Endothelial cell of umbilical vein (primary cell): ENCODE results near the gene RPRD1A. TPM values are rescaled to one million over a fixed set of nuclear protein-coding genes. Genes with fewer than 3 reads are reported as not detected.
"Not testable (repeated sequence)": the region's sequence is repeated elsewhere in the genome, so short reads cannot be mapped to it uniquely, and the experiment has no call there.

ENCODE experiments used
- Bru-seq: library from RNA; stranded (reverse); fragments of 400-500 nt; gene quantifications from one replicate; lab custom pipeline; 2021; lab: Mats Ljungman, UMichigan
- BruChase-seq, 2 experiments: library from RNA; stranded (reverse); fragments of 400-500 nt; gene quantifications; one replicate each; lab custom pipeline; 2021; lab: Mats Ljungman, UMichigan
- BruUV-seq: library from RNA; stranded (reverse); fragments of 400-500 nt; replicated peaks from 2 replicates; lab custom pipeline; 2021; lab: Mats Ljungman, UMichigan
- CTCF ChIA-PET: fragments of 300-600, 350-600 bp; sonication (Branson Sonifier 250); formaldehyde crosslinking; loops from one replicate; lab custom pipeline; 2021; ENCODE audit warnings: antibody characterized with exemption, inconsistent platforms; lab: Charles Lee
- POLR2A ChIA-PET: fragments of 300-600, 350-600 bp; sonication (Branson Sonifier 250); formaldehyde crosslinking; loops from one replicate; lab custom pipeline; 2021; ENCODE audit warnings: antibody characterized with exemption, inconsistent platforms; lab: Charles Lee
- DNase-seq: peaks from one replicate; pipeline ENCODE4 v3.0.0-alpha.2; 2011; ENCODE audit warnings: low read depth, low spot score
- FAIRE-seq: peaks from 2 replicates; lab custom pipeline; 2011; peaks lifted over from hg19 to GRCh38; lab: Jason Lieb, UNC
- H2AFZ ChIP-seq: 2 replicates; pipeline ENCODE4 v1.6.0; 2012; ENCODE audit warnings: low read depth, low read length, control low read depth, inconsistent platforms
- H3K27ac ChIP-seq: 2 replicates; pipeline ENCODE4 v1.5.1; 2011; ENCODE audit warnings: low read depth, mild to moderate bottlenecking, control low read depth, low read length, moderate library complexity; ENCODE audit not compliant: insufficient read depth
- H3K27me3 ChIP-seq, 2 experiments: 2 replicates each; pipeline versions ENCODE4 v1.6.0 to v1.6.1; 2011; ENCODE audit warnings: low read length in 2 of 2, mixed read lengths in 1 of 2; ENCODE audit not compliant: control insufficient read depth in 2 of 2, insufficient read depth in 2 of 2
- H3K36me3 ChIP-seq, 2 experiments: 2 replicates in 1 of 2; 3 replicates in 1 of 2; pipeline ENCODE4 v1.5.1; 2011; ENCODE audit warnings: low read length in 2 of 2, mild to moderate bottlenecking in 1 of 2, moderate library complexity in 1 of 2; ENCODE audit not compliant: control insufficient read depth in 2 of 2, insufficient read depth in 2 of 2; ENCODE audit errors: extremely low read depth in 1 of 2
- H3K4me1 ChIP-seq: 3 replicates; pipeline ENCODE4 v1.5.1; 2011; ENCODE audit warnings: mild to moderate bottlenecking, low read length; ENCODE audit not compliant: control insufficient read depth, insufficient read depth; ENCODE audit errors: extremely low read depth
- H3K4me2 ChIP-seq: 2 replicates; pipeline ENCODE4 v1.6.1; 2011; ENCODE audit warnings: low read length, control low read depth, mixed read lengths; ENCODE audit not compliant: insufficient read depth
- H3K4me3 ChIP-seq, 3 experiments: fragments of 200-600 bp in 1 of 3; sonication (generic), shearing (Covaris generic) in 1 of 3; replicated peaks in 1 of 3; 2 replicates each; pipeline ENCODE4 v1.5.1; 2011 to 2016; ENCODE audit warnings: control low read depth in 3 of 3, low read length in 3 of 3, mild to moderate bottlenecking in 2 of 3, inconsistent platforms in 1 of 3, low read depth in 1 of 3, moderate library complexity in 1 of 3; ENCODE audit not compliant: insufficient read depth in 1 of 3
- H3K79me2 ChIP-seq: 2 replicates; pipeline ENCODE4 v1.6.0; 2012; ENCODE audit warnings: low read length, inconsistent platforms; ENCODE audit not compliant: control insufficient read depth, insufficient read depth
- H3K9ac ChIP-seq: replicated peaks from 2 replicates; pipeline ENCODE3; 2011; ENCODE audit warnings: low read length, control low read depth; ENCODE audit not compliant: insufficient read depth; ENCODE audit errors: extremely low read depth
- H3K9me1 ChIP-seq: replicated peaks from 3 replicates; pipeline ENCODE4 v1.6.0; 2011; ENCODE audit warnings: mild to moderate bottlenecking, low read length; ENCODE audit not compliant: control insufficient read depth, insufficient read depth; ENCODE audit errors: extremely low read depth
- H3K9me3 ChIP-seq: replicated peaks from 2 replicates; pipeline ENCODE4 v1.5.1; 2012; ENCODE audit warnings: low read length, inconsistent platforms; ENCODE audit not compliant: control insufficient read depth, insufficient read depth
- H4K20me1 ChIP-seq: replicated peaks from 2 replicates; pipeline ENCODE3; 2011; ENCODE audit warnings: mild to moderate bottlenecking, low read length; ENCODE audit not compliant: control insufficient read depth, insufficient read depth; ENCODE audit errors: extremely low read depth
- CTCF ChIP-seq, 2 donors: IDR thresholded peaks; 1 replicate in 1 of 2; 2 replicates in 1 of 2; pipeline ENCODE4 v1.5.1; 2011; ENCODE audit warnings: low read length in 2 of 2, mild to moderate bottlenecking in 2 of 2, moderate library complexity in 2 of 2, control low read depth in 1 of 2, inconsistent platforms in 1 of 2, low read depth in 1 of 2; ENCODE audit not compliant: insufficient read depth in 1 of 2; ENCODE audit errors: extremely low read depth in 1 of 2
- EZH2 ChIP-seq: IDR thresholded peaks from 2 replicates; pipeline ENCODE4 v1.6.1; 2012; ENCODE audit warnings: borderline replicate concordance, low read depth, mild to moderate bottlenecking, moderate library complexity, low read length, inconsistent platforms; ENCODE audit not compliant: severe bottlenecking
- FOS ChIP-seq: IDR thresholded peaks from 2 replicates; pipeline ENCODE4 v1.6.1; 2011; ENCODE audit warnings: mild to moderate bottlenecking, low read length, moderate library complexity, borderline replicate concordance; ENCODE audit not compliant: insufficient read depth
- GATA2 ChIP-seq: IDR thresholded peaks from 2 replicates; pipeline ENCODE4 v1.7.0; 2011; ENCODE audit warnings: low read depth, mild to moderate bottlenecking, moderate library complexity, mixed read lengths, low read length; ENCODE audit not compliant: insufficient read length, insufficient read depth
- JUN ChIP-seq: IDR thresholded peaks from 2 replicates; pipeline ENCODE4 v1.6.1; 2011; ENCODE audit warnings: borderline replicate concordance, low read depth; ENCODE audit not compliant: insufficient read length, insufficient read depth
- MAX ChIP-seq: IDR thresholded peaks from 2 replicates; pipeline ENCODE4 v1.6.1; 2011; ENCODE audit not compliant: insufficient read depth, insufficient read length
- MYC ChIP-seq: IDR thresholded peaks from one replicate; pipeline ENCODE4 v1.6.1; 2011; ENCODE audit warnings: mild to moderate bottlenecking, low read depth, low read length
- POLR2A ChIP-seq: IDR thresholded peaks from 2 replicates; pipeline ENCODE4 v1.6.1; 2012; ENCODE audit warnings: low read depth, mild to moderate bottlenecking, control low read depth, low read length
- POLR2AphosphoS5 ChIP-seq: IDR thresholded peaks from 2 replicates; pipeline ENCODE4 v1.6.1; 2012; ENCODE audit warnings: low read depth, mild to moderate bottlenecking, control low read depth, low read length, moderate library complexity; ENCODE audit not compliant: insufficient read depth
- dilution Hi-C: fragments of 300-500 bp; cut with MboI; formaldehyde crosslinking; loops from one replicate; pipeline ENCODE4 v1.15.0; 2019; ENCODE audit warnings: low sequenced_read_pairs; ENCODE audit not compliant: extremely low pct_ligation_motif_present
- intact Hi-C: fragments of 100-400 bp; cut with micrococcal nuclease; formaldehyde crosslinking; loops from one replicate; pipeline ENCODE4 v1.10.0; 2022
- long read RNA-seq: library from polyadenylated mRNA; stranded (forward); transcript quantifications from one replicate; pipeline ENCODE4 v2.0.0, GENCODE V29; 2021
- polyA minus RNA-seq, 3 experiments: library from RNA; depleted of rRNA, polyadenylated mRNA; stranded (reverse); fragments of >200 nt; gene quantifications; 1 replicate in 1 of 3; 2 replicates in 2 of 3; pipeline ENCODE4 v1.2.3, GENCODE V29; 2011
- polyA plus RNA-seq, 4 experiments: library from polyadenylated mRNA; depleted of rRNA in 3 of 4; stranded (reverse) in 3 of 4; unstranded in 1 of 4; fragments of >200 nt; gene quantifications; 2 replicates each; pipeline versions ENCODE4 v1.2.1 to v1.2.3, GENCODE V29; 2011 to 2012; ENCODE audit warnings: missing spikeins in 1 of 4
- total RNA-seq: library from RNA; stranded (reverse); gene quantifications from 2 replicates; pipeline ENCODE4 v1.2.3, GENCODE V29; 2021

RPRD1A gene
- total RNA-seq (47.4 and 50.7 TPM in 2 replicates), polyA plus RNA-seq (11.7 and 13.5 TPM in 2 replicates), polyA minus RNA-seq (26.8 and 30.2 TPM in 2 replicates), Bru-seq, nascent RNA (percentile 89 among the genes with signal in this experiment), BruChase-seq, experiment 1, labeled RNA remaining after a 6-hour chase (percentile 87 among the genes with signal in this experiment), BruChase-seq, experiment 2, labeled RNA remaining after a 2-hour chase (percentile 80 among the genes with signal in this experiment)
- polyA plus RNA-seq (2011; cell fraction: cytosol; rRNA removed) = 15.8 and 16.6 TPM in 2 replicates
- 45.0 and 74.5 TPM in 2 replicates for polyA plus RNA-seq (2011; cell fraction: nucleus; rRNA removed)
- 29.8 and 39.3 TPM in 2 replicates for polyA plus RNA-seq (2012)
- polyA minus RNA-seq (2011; cell fraction: cytosol; rRNA and poly(A)+ RNA removed) = 42.0 TPM
- polyA minus RNA-seq (2011; cell fraction: nucleus; rRNA and poly(A)+ RNA removed) = 93.5 and 98.1 TPM in 2 replicates
- long read RNA-seq, full-length matches to known transcripts = 63 of 578 reads
- long read RNA-seq, partial matches to known transcripts = 6 of 578 reads
- long read RNA-seq, other reads (novel, unspliced or antisense) = 509 of 578 reads

GRCh38 chr18:36067055-36067957 is at the start of gene RPRD1A:
TSS of gene RPRD1A (minus strand) at chr18:36067559. CDS start at chr18:36067404, 155 bp downstream.
- Histone ChIP-seq H3K4me1 (peaks cover 15% of the 10 kb centered on the region), H3K9me3 (no peaks in the 10 kb centered on the region), H3K9ac (peak within 1 kb of the TSS; percentile 90), H3K27ac (peak within 1 kb of the TSS; percentile 71), H2AFZ (peak within 1 kb of the TSS; percentile 84), H3K9me1 (no peaks in the 10 kb centered on the region), H3K4me2 (peak within 1 kb of the TSS; percentile 96), H3K27me3 (no peaks in the 10 kb centered on the region), H3K4me3 (peak within 1 kb of the TSS; percentile 60 to 92 (median 83)), H3K79me2 (peaks cover 46% of the 10 kb centered on the region), H4K20me1 (no peaks in the 10 kb centered on the region), H3K36me3 (no peaks in the 10 kb centered on the region)
- DNase-seq (peak; percentile 97), FAIRE-seq (peak; percentile 97)
- dilution Hi-C loops = no loop called here
- POLR2A ChIA-PET = no interaction called here
- intact Hi-C loops = loop anchor here (1.0 to 5.0 kb wide), 4 partner anchors 15 to 120 kb away; partner anchors contain the start of genes ELP2, MOCOS and SLC39A6
- BruUV-seq = TSS peak; percentile 41
- TF ChIP-seq FOS (peak; percentile 41), EZH2 (no peak), POLR2A (peak; percentile 36), JUN (no peak), POLR2AphosphoS5 (peak; percentile 49), MYC (no peak), GATA2 (no peak), MAX (peak; percentile 23), CTCF (IDR thresholded peaks at IDR 0.05; ENCODE audit: extremely low read depth in 1 of 2, insufficient read depth in 1 of 2, low read depth in 1 of 2, low read length in 2 of 2) (no peak)
- CTCF ChIA-PET = interaction anchor here (0.9 to 1.4 kb wide), 5 partner anchors 29 to 311 kb away, joined by 5 to 7 read pairs (median 6); no protein-coding TSS in a partner anchor

GRCh38 chr18:36116771-36117170 is 49.4 kb upstream of the RPRD1A start:
- H3K4me2 ChIP-seq, POLR2A ChIA-PET, dilution Hi-C loops, H3K9ac ChIP-seq, H3K27me3 ChIP-seq, H3K27ac ChIP-seq, H3K9me3 ChIP-seq, BruUV-seq, H3K4me3 ChIP-seq, intact Hi-C loops, H2AFZ ChIP-seq, DNase-seq, H3K9me1 ChIP-seq, H4K20me1 ChIP-seq, FAIRE-seq, H3K4me1 ChIP-seq, H3K79me2 ChIP-seq: not testable (repeated sequence)
- peaks cover 14 to 15% of the 10 kb centered on the region in 2 experiments for H3K36me3 ChIP-seq
- CTCF ChIA-PET = interaction anchor here (2.1 kb wide), 1 partner anchor 168 kb away, joined by 6 read pairs; no protein-coding TSS in a partner anchor
